GM21825 (cell line): Measurements from ENCODE around the gene CHMP4A.
"Not testable (repeated sequence)": the region's sequence is repeated elsewhere in the genome, so short reads cannot be mapped to it uniquely, and the experiment has no call there.

Experiments
- ATAC-seq: cut with Tn5 transposase; IDR thresholded peaks from one replicate; pipeline ENCODE4 v1.9.1; 2021; ENCODE audit warnings: mild to moderate bottlenecking, moderate library complexity; ENCODE audit not compliant: unreplicated experiment

The CHMP4A gene

GRCh38 chr14:24249230-24250021 is 36.1 kb upstream of the CHMP4A start:
- no peak for ATAC-seq

- no peak for ATAC-seq
These were observed 34.1 kb upstream of the CHMP4A start for GRCh38 chr14:24247422-24247821.

- ATAC-seq: no peak
These were observed 33.5 kb upstream of the CHMP4A start for GRCh38 chr14:24246765-24247212.

- ATAC-seq: not testable (repeated sequence)
These were observed 32.1 kb upstream of the CHMP4A start for GRCh38 chr14:24245350-24245749.

- ATAC-seq: no peak
These were observed 30.1 kb upstream of the CHMP4A start for GRCh38 chr14:24243336-24243836.

- peak; percentile 74 for ATAC-seq
These were observed 28.6 kb upstream of the CHMP4A start for GRCh38 chr14:24241829-24242443.

- ATAC-seq: no peak
These were observed 27.0 kb upstream of the CHMP4A start for GRCh38 chr14:24240110-24240918.

- no peak for ATAC-seq
These were observed 25.3 kb upstream of the CHMP4A start for GRCh38 chr14:24238527-24239037.

GRCh38 chr14:24238123-24238522 is 24.8 kb upstream of the CHMP4A start:
- no peak for ATAC-seq

- no peak for ATAC-seq
These were observed 24.2 kb upstream of the CHMP4A start for GRCh38 chr14:24237463-24237955.

- ATAC-seq: no peak
These were observed 23.6 kb upstream of the CHMP4A start for GRCh38 chr14:24236689-24237462.

- no peak for ATAC-seq
These were observed 22.8 kb upstream of the CHMP4A start for GRCh38 chr14:24235804-24236688.

- no peak for ATAC-seq
These were observed 21.1 kb upstream of the CHMP4A start for GRCh38 chr14:24234095-24235005.

GRCh38 chr14:24233538-24233866 is 20.2 kb upstream of the CHMP4A start:
- no peak for ATAC-seq

GRCh38 chr14:24232645-24233537 is 19.6 kb upstream of the CHMP4A start, which contains the start of gene GMPR2:
GMPR2 (plus strand) TSS chr14:24232929; CDS start chr14:24233254, 325 bp downstream.
- ATAC-seq: peak; percentile 47

GRCh38 chr14:24232121-24232644 is 18.9 kb upstream of the CHMP4A start, which contains the start of gene NEDD8:
NEDD8 (minus strand) TSS chr14:24232367; CDS start chr14:24232267, 100 bp downstream.
- ATAC-seq: peak; percentile 71
